Right ventricle myocardium inferior (tissue), 1 donor: Measurements from ENCODE around the gene FAM76A. TPM values are rescaled to one million over a fixed set of nuclear protein-coding genes. Genes with fewer than 3 reads are reported as not detected.
"Not testable (repeated sequence)": the region's sequence is repeated elsewhere in the genome, so short reads cannot be mapped to it uniquely, and the experiment has no call there.

Source experiments
- ATAC-seq: fragments of 200-7000 bp; cut with Tn5 transposase; one replicate; pipeline ENCODE4 v1.9.1; 2020; ENCODE audit warnings: mild to moderate bottlenecking, moderate library complexity
- DNase-seq: peaks from one replicate; pipeline ENCODE4 v3.0.0; 2021; ENCODE audit errors: missing footprints
- intact Hi-C: fragments of 100-400 bp; cut with DNase I; formaldehyde crosslinking; loops from one replicate; pipeline ENCODE4 v1.11.0; 2022
- total RNA-seq: library from RNA; stranded (reverse); fragmentation: NEBNext Ultra II Directional; extraction: Animal tissue kit (Norgen Biotek cat#: 25700); gene quantifications from one replicate; pipeline ENCODE4 v1.2.1, GENCODE V29; 2021
- donor health status: DM: no; HTN: yes; CAD: no; lungs with severe emphysema.

The FAM76A gene
- total RNA-seq, 1 donor from 2014 or later: 10.6 TPM

DNA sequence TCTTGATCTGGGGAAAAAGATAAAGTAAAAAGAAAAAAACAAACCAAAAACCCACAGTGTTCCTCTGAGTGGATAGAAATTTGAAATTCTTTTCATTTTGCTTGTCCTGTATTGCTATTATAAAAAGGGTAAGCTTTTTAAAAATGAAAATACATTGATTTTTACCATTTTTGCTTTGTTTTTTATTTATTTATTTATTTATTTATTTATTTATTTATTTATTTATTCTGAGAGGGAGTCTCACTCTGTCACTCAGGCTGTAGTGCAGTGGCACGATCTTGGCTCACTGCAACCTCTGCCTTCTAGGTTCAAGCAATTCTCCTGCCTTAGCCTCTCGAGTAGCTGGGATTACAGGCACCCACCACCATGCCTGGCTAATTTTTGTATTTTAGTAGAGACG is 82.4 kb downstream of the FAM76A start:
- intact Hi-C loops, ATAC-seq, DNase-seq: not testable (repeated sequence)

DNA sequence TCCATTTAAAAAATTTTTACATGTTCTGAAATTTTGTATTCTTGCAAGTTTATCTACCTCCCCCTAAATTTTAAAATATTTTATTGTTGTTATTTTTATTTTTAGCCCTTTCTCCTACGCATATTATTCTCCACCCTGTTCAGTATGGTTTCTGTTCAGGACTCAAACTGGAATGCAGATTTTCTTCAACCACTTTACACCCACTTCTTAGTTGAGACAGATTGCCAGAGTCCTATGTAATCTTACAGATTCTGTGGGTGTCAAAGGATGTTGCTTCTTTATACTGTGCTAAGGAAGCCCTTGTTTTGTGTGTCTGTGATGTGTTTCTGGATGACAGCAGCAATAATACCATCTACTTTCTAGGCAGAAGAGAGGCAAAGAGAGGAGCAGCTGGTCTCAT is 84.1 kb downstream of the FAM76A start:
- ATAC-seq (no peak), DNase-seq (no peak)
- intact Hi-C loops: no loop called here

DNA sequence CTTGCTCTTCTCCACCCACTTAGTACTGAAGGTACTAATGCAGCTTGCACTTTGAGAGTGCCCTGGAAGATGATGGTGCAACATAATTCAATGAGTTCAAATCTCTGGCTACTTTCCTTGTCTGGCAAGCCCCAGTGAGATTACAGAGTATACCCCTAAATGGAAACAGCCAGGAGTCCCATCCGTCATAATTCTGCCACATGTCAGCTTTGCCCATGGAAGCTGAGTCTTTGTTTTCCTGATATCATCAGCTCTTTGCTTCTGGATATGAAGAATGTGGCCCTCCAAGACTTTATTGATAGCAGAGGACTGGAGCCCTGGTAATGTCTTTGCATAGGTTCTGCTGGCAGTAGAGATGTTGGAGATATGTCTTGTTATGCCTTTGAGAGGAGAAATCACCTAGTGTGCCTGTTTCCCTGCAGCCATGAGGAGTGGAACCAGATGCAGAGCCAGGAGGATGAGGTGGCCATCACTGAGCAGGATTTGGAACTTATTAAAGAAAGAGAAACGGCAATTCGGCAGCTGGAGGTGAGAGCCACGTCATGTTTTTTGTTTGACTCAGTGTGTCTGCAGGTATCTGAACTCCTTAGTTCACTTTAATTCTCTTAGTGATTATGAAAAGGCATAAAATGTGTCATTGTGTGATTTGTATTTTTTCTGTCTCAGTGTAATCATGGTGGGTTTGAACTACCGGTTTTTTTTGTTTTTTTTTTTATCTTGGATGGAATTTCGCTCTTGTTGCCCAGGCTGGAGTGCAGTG is 86.2 kb downstream of the FAM76A start:
- intact Hi-C loops: no loop called here
- no peak for DNase-seq
- ATAC-seq: no peak

Other genes with a start within 250 kb of the FAM76A start
- gene WASF2, start 235.8 kb upstream of the FAM76A start, total RNA-seq: 57.3 TPM
- gene AHDC1, start 121.8 kb upstream of the FAM76A start, total RNA-seq: 51.2 TPM
- gene FGR, start 90.8 kb upstream of the FAM76A start, total RNA-seq: 5.1 TPM
- gene IFI6, start 53.8 kb upstream of the FAM76A start, total RNA-seq: 34.6 TPM
- gene STX12, start 47.3 kb downstream of the FAM76A start, total RNA-seq: 24.4 TPM
- gene PPP1R8, start 104.8 kb downstream of the FAM76A start, total RNA-seq: 23.9 TPM
- 6.3 TPM for gene THEMIS2, start 146.6 kb downstream of the FAM76A start, total RNA-seq
- gene RPA2, start 188.6 kb downstream of the FAM76A start, total RNA-seq: 24.0 TPM
- not detected for gene SMPDL3B, start 209.0 kb downstream of the FAM76A start, total RNA-seq
- 6.2 TPM for gene XKR8, start 234.0 kb downstream of the FAM76A start, total RNA-seq